Measurements from ENCODE around the gene LRP8.

Gene LRP8

GRCh38 chr1:53328009-53328461 lies at the start of gene LRP8:
TSS of gene LRP8 (minus strand) at chr1:53328070. CDS start at chr1:53327912, 158 bp downstream.
- peak; percentile 37 to 69 for DNase-seq (ENCODE audit: low read depth in 2 of 2)

GRCh38 chr1:53377438-53377841 lies 49.6 kb upstream of the LRP8 start:
- no peak for DNase-seq (ENCODE audit: low read depth in 2 of 2)

DNA sequence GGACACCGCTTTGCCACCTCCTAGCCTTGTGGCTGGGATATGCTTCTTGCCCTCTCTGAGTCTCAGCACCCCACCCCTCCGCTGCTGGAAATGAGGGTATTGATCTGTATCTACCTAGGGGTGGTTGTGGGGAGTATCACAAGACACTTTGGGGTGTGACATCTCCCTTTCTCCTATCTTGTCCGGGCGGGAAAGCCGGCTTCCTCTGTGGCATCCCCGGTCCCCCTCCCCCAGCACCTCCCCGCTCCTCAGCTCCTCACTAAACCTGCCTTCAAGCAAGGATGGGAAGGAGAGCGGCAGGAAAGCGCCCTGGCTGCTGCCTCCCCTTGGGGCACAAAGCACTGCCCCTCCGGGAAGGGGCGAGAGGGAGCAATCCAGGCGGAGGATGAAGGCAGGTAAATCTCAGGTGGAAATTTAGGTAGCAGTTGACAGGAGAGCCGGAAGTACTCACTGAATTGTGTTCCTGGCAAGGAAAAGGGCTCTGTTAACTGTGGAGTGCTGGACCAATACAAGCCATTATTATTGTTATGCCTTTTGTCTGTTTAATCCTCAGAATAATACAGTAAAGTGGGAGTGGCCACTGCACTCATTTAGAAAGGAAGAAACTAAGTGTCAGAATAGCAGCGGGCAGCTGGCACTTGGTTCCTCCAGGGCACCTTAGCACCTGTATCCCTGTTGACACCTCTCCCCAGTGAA lies 49.0 kb upstream of the LRP8 start:
- no peak for DNase-seq (ENCODE audit: low read depth in 2 of 2)

DNA sequence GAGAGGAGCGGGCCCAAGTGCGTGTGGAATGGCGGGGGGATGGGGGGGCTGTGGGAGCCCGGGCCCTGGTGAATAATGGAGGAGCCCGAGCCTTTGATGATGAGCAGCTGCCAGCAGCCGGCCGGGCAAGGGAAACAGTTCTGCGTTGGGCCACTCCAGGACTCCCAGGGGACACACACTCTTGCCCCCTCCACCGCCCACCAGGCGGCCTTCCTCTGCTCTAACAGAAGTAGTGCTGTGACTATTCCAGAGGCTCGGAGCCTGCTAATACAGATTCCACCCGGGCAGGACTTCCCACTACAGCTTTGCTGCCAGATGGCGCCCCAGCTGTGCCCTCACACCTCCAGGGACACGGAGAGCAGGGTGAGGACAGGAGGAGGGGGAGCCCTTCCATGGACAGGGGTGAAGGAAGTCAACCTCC lies 48.2 kb upstream of the LRP8 start:
- DNase-seq (ENCODE audit: low read depth in 2 of 2): no peak

DNA sequence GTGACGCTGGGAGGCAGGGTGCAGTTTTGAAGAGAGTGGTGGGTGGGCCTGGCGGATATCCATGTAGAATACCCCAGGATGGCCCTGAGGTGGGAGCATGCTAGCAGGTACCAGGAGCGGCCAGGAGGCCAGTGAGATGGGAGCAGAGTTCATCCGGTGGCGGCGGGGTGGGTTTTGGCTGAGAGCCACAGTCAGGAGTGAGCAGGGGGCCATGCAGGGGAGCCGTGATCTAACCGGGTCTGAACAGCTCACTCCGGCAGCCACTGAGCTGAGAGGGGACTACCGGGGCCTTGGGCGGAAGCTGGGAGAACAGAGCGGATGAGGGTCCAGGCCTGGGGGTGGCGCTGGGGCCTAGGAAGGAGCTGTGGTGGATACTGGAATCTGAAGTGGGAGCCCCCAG lies 47.6 kb upstream of the LRP8 start:
- DNase-seq (ENCODE audit: low read depth in 2 of 2): no peak

GRCh38 chr1:53373246-53373645 lies 45.4 kb upstream of the LRP8 start:
- DNase-seq (ENCODE audit: low read depth in 2 of 2): no peak

GRCh38 chr1:53372501-53372951 lies 44.7 kb upstream of the LRP8 start:
- DNase-seq (ENCODE audit: low read depth in 2 of 2): no peak

DNA sequence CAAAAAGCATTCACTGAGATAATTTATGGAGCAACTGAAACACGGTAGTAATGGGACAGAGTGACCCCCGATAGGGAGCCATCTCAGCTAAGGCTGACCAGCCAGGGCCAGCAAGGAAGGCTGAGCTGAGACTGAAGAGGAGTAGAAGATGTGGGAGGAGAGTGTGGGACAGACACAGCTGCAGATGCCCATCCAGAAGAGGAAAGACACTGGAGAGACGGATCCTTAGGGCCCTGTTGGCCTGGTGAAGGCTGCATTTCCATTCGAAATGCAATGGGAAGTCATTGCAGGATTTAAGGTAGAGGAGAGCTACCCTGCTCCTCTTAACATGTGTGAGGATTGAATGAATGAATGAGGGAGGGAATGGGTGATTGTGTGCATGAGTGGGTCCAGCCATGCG lies 44.0 kb upstream of the LRP8 start:
- no peak for DNase-seq (ENCODE audit: low read depth in 2 of 2)

GRCh38 chr1:53371121-53371666 lies 43.3 kb upstream of the LRP8 start:
- DNase-seq (ENCODE audit: low read depth in 2 of 2): no peak

DNA sequence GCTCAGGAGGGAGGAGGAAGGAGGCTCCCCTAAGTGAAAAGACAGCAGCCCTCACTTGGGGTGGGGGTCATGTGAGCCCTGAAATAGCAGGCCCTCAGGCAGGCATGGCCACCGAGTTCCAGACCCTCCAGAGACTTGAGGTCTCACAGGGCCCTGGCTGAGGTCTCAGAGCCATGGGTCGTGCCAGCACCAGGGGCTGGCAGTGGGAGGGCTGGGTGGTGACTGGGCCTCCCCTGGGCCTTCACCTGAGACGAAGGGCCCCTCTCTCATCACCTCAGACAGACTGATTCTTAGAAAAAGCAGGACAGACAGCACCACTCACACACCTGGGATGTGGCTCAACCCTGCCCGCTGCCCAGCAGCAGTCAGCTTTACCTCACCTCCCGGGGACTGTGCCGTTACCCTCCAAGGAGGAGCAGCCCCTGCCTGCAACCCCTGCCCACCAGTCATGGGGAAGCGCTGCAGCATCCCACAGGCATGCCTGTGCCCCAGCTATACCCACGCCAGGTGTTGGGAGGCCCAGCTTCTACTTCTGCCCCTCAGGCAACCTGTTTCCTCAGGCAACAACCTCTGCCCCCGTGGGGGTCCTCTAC lies 42.6 kb upstream of the LRP8 start:
- no peak for DNase-seq (ENCODE audit: low read depth in 2 of 2)

DNA sequence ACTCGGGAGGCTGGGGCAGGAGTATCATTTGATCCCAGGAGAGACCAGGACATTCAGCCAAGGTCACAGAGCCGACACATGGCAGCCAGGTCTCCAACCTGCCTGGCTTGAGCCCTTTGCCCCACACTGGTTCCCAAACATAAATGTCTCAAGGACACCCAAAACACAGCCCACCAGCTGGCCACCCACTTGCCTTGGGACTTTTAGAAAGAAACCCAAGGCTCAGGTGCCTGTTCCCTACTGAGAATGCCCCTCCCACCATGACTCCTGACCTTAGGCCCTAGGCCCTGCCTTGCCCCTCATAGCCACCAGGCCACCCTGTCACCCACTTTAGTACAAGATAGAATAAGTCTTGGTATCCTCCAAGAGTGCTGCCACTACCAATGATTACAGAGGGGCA lies 41.9 kb upstream of the LRP8 start:
- DNase-seq (ENCODE audit: low read depth in 2 of 2): no peak

DNA sequence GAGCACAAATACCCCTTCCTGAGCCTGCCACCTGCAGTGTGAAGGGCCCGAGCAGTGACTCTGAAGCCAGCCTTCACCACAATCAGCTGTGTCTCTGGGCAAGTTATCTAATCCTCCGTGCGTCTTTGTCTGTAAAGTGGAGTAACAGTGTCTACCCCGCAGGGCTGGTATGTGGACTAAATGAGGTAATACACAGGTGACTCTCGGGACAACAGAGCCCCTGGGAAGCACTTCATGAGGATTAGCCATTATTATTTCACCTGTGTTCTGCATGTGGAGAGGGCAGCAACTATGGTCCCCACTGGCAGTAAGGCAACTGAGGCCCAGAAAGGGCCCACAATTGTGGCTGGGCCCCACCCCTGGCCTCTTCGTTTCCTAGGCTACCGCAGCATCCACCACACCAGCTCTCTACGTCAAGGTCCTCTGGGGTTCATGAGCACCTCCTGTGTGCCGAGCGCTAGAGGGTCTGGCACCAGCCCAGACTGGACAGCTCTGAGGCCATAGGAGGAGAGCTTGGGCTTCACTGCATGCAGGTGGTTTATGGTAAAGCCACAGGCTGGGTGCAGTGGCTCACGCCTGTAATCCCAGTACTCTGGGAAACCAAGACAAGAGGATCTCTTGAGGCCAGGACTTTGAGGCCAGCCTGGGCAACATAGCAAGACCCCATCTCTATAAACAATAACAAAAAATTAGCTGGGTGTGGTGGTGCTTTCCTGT lies 41.3 kb upstream of the LRP8 start:
- no peak for DNase-seq (ENCODE audit: low read depth in 2 of 2)

DNA sequence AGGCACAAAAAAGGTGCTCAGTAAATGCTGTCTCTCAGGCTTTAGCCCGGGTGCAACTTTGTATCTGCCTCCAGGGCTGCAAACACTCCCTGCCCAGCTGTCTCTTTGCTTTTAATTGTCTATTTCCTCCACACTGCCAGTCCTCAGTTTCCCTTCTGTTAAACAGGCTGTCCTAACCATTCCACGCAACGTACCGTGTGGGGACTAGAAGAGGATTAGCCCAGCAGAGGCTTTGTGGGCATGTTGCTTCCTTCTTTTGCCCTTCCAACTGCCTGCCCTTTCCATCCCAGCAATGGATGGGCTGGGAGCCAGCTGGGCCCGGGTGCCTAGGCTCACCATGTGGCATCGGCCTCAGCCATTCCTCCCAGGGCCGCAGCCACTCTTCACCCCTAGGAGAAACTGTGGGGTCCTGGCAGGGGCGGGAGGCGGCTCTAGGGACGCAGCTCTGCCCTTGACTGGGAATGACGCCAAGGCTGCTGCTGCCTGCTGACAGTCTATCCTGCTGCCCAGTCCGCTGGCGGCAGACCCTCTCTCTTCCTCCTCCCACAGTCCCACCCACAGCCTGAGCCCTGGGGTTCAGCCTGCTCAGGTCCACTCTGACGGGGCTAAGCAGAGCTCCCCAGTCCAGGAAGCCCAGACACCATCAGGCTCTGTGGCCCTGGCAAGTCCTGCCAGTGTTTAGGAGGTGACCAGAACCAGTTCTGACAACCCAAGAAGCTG lies 40.6 kb upstream of the LRP8 start:
- DNase-seq (ENCODE audit: low read depth in 2 of 2): no peak

DNA sequence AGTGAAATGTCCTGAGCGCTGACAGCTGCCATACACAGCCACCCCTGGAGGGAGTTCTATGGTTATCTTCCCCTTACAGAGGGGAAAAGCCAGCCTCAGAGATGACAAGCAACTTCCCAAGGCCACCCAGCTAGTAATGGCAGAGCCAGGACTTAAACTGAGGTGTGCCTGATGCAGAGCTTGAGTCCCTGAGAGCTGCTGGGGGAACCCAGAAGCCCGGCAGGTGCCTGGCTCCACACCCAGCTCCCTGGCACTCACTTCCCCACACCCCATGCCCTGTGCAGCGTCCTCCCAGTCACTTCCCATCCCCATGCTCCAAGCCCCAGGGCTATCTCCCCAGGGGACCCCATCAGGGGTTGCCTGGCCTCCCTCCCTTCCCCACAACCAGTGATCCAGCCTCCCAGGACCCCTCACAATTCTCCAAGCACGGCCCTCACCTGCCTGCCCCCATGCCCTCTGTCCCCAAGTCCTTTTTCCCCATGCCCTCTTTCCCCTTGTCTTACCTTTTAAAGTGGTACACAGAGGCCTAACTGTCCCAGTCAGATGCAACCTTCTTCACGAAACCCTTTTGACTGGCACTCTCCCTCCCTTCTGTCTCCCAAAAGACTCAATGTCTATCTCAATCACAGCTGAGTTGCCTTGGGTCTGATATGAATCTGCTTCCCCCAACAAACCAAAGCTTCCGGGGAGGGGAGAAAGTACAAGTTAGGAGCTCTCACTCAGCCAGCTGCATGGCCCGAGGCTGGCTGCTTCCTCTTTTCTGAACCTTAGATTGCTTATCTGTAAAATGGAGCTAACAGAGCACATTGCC lies 39.8 kb upstream of the LRP8 start:
- no peak for DNase-seq (ENCODE audit: low read depth in 2 of 2)

- DNase-seq (ENCODE audit: low read depth in 2 of 2): no peak
These were observed 39.1 kb upstream of the LRP8 start for GRCh38 chr1:53366901-53367502.

GRCh38 chr1:53365437-53366063 lies 37.7 kb upstream of the LRP8 start:
- DNase-seq (ENCODE audit: low read depth in 2 of 2): no peak

DNA sequence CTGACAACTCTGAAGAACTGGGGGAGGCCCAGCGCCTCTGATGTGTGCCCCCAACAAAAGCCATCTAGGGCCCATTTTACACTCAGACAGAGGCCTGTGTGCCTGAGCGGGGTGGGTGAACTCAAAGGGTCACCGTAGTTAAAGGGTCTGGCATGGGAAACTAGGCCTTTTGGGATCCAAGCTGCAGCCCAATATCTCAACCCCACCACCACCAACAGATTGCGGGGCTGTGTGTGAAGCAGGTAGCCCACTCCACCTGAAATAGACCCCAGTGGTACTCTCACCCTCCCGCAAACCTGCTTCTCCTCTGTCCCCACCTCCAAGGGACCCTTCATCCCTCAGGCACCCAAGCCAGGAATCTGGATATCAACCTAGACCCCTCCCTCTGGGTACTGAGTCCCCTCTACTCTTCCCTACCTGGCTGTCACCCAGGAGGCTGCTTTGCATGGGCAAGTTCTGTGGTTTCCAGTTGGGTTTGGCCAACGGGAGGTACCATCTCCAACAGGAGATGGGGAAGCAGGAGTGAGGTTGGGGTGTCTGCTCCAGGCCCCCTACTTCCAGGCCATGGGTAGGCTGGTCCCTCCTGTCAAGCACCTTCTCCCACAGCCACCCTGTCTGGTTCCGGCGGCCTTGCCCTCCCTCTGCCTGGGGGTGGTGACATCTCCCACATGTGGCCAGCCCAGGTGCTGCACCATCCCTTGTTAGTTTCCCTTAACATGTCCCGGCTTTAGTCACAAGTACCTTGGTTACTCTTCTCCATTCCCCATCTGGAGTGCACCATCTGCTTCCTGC lies 35.2 kb upstream of the LRP8 start:
- no peak for DNase-seq (ENCODE audit: low read depth in 2 of 2)

DNA sequence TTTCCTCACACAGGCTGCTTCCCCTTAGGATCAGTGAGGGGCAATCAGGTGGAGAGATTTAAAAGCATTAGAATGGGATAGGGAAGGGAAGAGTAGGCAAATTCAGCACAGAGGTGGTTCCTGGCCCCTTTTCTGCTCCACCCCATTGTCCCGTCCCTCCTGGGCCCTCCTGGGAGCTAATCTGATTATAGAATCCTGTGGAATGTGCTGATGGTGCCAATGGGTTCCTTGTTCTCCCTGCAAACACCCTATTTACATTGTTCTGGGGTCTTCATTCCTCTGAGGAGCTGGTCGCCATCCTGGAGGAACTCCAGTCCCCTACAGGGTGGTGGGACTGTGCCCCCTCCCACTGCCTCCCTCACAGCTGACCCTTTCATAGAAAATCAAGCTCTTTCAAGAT lies 34.4 kb upstream of the LRP8 start:
- no peak for DNase-seq (ENCODE audit: low read depth in 2 of 2)

DNA sequence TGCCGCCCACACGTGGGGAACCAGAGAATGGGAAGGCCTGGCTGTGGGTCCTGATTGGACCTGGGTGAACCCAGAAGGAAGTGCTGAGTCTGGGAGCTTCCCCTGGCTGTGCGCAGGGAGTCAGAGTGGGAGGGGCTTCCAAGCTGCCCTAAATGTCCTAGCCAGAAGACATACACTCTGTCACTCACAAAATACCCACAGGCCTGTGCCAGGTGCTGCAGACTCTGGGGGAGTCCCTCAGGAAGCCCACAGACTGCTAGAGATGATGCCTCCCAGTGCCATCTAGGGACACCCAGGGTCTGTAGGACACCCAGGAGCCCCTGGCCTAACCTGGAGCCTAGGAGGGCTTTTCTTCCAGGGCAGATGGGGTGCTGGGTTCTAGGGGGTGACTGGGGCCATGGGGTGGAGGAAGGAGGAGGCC lies 33.7 kb upstream of the LRP8 start:
- no peak for DNase-seq (ENCODE audit: low read depth in 2 of 2)

- DNase-seq (ENCODE audit: low read depth in 2 of 2): no peak
These were observed 32.0 kb upstream of the LRP8 start for GRCh38 chr1:53359934-53360276.

Measured in stimulated activated CD4-positive, alpha-beta T cell treated with anti-CD3 and anti-CD28 coated beads, Interleukin-1b, Interleukin-23, amount 100 ng/mL, for 1 hour (primary cell).